ENCODE measurements around the gene MRPL33.

Gene MRPL33

DNA sequence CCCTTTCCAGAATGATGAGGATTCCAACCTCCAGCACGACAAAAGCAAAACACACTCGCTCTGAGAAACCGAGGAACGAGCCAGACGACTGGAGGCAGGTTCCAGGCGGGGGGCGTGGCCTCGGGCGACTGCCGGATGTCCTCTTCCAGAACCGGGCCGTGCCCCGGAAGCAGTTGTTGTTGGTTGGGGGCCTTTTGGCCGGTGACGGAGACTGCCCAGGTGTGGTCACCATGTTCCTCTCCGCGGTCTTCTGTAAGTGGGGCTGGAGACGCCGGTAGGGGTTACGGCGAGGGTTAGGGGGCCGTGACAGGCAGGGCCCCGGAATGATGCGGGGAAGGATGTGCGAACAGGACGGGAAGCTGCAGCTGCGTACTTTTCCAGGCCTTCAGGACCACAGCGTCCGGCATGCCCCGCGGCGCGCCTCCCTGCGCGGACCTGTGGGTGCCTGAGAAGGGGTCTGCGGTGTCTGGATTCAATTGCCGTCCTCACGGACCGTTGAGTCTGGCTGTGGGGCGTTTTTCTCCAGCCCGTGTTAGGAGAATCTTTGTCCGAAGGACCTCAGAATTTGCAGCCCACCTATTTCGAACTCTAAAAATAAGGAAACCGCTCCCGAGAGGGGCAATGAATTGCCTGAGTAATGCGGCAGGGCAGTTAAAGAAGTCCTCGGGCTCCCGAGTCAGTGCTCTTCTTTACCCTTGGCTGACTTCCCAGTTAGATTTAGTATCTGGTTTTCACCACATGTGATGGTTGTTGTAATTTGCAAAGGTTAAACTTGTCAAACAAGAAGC lies at the start of gene MRPL33:
Gene MRPL33, plus strand, starts transcription at position 172 of the 788 bp plus-strand sequence. Its CDS starts 59 bp downstream, at position 231.
- DNase-seq (ENCODE audit: low read depth) = peak; percentile 92

- no peak for DNase-seq (ENCODE audit: low read depth)
Measured at GRCh38 chr2:27721884-27722485, 49.5 kb upstream of the MRPL33 start.

GRCh38 chr2:27723372-27724144 lies 48.0 kb upstream of the MRPL33 start:
- peak; percentile 82 for DNase-seq (ENCODE audit: low read depth)

DNA sequence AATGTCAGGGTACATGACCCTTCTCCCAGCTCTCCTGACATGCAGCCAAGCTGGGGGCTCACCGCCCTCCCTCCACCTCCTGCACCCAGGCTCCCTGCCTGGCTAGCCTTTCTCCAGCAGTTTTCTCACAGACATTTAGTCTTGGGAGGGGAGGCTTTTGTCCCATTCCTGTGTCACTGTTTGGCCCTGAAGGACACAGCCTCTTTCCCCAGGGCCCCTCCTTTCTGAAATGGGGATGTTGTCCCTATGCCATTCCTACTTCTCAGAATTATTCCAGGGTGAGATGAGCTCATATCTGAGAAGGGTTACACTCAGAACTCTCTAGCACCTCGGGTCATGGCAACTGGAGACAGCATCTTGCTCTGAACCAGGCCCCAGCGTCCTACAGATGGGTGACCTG lies 47.3 kb upstream of the MRPL33 start:
- DNase-seq (ENCODE audit: low read depth) = no peak

DNA sequence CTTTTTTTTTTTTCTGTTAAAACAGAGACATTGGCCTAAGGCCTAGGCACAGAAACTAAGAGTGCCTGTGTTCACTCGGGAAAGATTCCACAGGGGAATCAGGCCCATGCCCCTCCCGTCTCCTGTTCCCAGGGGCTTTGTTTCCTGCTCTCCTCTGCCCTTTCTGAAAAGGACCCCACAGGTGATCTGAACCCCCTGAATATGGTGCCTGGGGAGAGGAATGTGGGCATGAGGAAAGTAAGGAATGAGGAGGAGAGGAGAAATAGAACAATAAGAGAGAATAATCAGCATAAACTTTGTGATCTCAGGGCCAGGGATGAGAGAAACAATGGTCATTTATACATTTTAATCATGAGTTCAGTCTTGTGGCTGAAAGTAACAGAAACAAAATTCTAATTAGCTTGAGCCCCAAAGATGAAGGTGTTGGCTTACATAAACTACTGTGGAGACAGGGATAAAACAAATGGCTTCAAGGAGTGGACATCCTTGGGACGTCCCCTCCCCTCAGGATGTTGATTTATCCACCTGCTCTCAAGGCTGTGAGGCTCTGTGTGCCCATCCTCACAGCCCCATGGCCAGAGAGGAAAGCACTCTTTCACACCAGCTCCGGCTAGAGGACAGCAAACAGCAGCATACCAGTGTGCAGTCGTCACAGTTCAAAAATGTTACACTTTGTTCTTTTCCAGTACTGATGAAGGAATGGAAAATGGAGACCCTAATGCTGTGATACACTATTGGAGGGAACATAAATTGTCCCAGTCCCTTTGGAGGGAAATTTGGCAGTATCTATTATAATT lies 46.4 kb upstream of the MRPL33 start:
- peak; percentile 53 for DNase-seq (ENCODE audit: low read depth)

- DNase-seq (ENCODE audit: low read depth) = no peak
Measured at GRCh38 chr2:27727257-27727656, 44.3 kb upstream of the MRPL33 start.

DNA sequence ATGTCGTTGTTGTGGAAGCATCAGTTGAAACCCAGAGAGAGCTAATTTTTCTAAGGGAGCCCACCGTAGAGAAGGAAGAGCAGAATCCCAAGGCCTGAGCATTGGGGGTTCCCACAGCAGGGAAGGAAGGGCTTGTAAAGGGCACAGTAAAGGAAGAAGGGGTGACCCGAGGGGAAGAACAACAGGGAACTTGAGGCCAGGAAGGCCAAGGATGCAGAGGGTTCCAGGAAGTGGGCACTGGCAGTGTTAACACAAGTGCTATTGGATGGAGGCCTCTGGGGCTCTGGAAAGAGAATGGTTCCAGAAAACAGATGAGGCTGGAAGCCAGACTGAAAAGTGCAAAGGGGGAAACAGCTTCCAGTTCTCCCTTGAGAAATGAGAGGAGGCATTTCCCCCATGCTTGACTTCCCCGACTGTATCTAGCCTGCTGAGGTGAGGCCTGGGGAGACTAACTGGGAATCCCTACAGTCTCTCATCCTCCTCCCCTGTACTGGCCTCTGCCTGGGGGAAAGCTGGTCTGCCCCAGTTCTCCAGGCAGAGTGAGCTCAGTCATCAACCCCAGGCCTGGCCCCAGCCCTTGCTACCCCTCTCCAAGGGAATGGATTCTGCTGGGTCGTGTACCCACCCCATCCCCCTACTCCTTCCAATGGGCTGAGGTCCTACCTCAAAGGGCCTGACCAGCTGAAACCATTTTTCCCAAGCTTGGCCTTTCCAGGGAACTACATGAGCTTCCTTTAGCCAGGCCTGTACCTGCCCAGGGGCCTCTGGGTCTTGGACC lies 43.2 kb upstream of the MRPL33 start:
- DNase-seq (ENCODE audit: low read depth) = no peak

- DNase-seq (ENCODE audit: low read depth) = no peak
Measured at GRCh38 chr2:27729198-27729597, 42.3 kb upstream of the MRPL33 start.

GRCh38 chr2:27729614-27730013 lies 41.9 kb upstream of the MRPL33 start:
- DNase-seq (ENCODE audit: low read depth) = no peak

DNA sequence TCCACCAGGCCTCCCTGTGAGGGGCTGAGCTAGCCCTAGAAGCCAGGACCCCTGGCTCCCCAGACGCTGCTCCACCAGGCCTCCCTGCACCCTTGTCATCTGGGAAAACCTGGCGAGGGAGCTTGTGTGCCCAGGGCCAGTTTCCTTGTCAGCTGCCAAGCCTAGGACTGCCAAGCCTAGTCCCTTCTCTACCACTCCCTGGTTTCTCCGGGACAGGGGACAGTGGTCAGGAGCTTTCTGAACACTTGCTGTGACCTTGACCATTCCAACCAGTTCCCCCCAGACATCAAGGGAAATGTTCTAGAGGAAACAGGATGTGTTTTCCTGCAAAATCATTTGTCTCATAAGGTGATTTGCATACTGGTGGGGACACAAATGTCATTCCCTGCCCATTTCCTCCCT lies 41.3 kb upstream of the MRPL33 start:
- DNase-seq (ENCODE audit: low read depth) = no peak

GRCh38 chr2:27730980-27731691 lies 40.4 kb upstream of the MRPL33 start:
- no peak for DNase-seq (ENCODE audit: low read depth)

DNA sequence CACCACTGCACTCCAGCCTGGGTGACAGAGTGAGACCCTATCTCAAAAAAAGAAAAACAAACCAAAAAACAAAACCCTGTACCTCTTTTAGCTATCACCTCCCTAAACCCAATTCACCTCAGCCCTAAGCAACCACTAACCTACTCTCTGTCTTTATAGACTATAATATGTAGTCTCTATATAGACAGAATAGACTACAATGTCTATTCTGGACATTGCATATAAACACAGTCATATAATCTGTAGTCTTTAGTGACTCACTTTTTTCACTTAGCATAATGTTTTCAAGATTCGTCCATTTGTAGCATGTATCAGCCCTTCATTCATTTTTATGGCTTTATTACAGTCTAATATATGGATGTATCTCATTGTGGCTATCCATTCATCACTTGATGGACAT lies 37.2 kb upstream of the MRPL33 start:
- no peak for DNase-seq (ENCODE audit: low read depth)

DNA sequence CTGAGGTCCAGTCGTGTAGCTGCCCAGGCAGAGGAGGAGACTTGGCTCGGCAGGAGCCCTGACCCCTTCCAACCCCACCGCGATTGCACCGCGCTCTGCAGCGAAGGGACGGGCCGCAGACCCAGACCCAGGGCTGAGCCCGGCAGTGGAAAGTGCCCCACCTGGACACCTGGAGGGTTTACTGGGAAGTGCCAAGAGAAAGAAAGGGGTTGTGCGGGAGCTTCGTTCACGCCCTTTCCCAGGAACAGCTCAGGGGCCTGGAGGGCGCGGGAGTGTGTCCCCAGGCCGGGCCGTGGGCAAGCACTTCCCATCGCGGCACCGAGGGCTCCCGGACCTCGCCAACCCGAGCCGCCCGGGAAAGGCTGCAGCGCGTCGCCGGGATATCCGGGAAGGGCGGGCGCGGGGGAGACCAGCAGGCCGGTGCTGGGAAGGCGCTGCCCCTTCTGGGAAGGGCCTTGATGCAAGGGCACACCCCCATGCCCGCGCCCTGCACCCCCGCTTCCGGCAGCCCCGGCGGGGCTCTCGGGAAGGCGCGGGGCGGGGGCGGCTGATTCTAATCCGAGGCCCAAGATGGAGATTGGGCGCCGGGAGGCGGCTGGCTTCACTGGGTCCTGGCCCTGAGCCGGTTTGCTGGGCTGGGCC lies 36.1 kb upstream of the MRPL33 start:
- DNase-seq (ENCODE audit: low read depth) = peak; percentile 31

DNA sequence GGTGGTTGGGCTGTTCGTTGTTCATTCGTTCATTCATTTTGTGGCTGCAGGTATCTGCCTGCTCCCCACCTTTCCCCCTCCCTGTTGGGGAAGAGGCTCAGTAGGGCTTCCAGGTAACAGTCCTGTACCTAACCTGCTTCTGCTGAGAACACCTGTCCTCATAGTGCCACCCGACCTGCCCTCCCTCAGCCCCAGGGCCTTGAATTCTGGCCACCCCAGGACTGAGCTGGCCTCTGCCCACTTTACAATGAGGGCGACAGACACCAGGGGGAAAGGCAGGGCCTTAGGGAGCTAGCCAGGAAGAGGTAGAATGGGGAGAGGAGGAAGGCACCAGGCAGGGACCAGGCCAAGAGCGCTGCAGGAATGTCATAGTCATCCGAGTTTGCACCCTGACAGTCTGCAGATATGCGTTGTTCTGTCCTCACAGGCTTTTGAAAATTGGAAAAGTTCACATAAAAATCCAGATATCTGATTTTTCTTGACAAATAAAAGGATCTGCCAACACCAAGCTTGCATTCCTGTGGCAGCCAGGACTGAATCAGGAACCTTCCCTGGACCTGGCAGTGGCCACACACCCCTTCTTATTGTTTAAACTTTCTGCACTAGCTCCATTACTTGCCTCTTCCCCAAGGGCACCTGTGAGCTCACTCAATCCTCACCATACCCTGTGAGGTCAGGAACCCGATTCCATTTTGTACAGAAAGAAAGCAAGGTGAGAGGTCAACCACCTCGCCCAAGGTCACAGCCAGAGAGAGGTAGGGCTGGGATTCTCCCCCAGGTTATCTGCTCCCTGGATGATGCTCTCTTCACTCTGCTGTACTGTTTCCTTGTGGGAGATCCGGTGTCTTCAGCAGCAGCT lies 35.3 kb upstream of the MRPL33 start:
- no peak for DNase-seq (ENCODE audit: low read depth)

GRCh38 chr2:27736890-27737204 lies 34.7 kb upstream of the MRPL33 start:
- DNase-seq (ENCODE audit: low read depth) = no peak

GRCh38 chr2:27737676-27738348 lies 33.7 kb upstream of the MRPL33 start:
- DNase-seq (ENCODE audit: low read depth) = peak; percentile 82

DNA sequence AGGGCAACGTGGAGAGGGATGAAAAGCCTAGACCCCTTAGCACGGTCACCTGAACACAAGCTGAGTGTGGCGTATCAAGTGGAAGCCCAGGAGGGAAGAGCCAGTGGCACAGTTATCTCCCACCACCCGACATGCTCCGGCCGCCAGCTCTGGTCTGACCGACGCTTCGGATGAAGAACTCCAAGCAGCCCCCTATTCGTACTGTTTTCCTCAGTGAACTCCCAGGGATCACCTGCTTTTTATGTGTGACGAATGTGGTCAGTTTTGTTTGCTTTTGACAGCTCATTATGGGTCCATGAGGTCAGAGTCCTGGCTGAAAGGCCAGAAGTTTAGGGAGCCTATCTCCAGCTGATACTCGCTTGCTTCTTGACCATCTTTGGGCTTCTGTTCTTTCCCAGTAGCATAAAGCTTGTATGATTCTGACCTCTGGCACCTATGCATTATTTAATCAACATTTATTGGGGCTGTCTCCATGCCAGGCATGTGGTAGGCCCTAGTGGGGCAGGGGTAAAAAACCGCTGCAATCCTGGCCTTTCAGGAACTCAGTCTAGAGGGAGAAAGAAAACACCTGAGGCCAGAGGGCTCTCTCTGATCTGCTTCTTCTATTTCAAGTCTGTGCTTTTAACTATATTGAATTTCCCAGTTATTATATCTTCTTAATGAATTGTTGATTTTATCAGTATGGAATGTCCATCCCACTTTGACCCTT lies 33.0 kb upstream of the MRPL33 start:
- no peak for DNase-seq (ENCODE audit: low read depth)

DNA sequence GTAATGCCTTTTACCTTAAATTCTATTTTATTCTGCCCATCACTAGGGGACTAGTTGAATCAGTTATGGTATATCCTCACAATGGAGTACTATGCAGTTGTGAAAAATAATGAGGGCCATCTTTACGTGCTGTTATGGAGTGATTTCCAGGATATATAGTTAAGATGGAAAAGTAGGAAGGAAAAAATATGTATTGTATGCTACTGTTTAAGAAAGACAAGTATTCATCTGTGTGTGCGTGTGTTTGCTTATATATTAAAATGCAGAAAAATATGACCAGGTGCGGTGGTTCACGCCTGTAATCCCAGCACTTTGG lies 32.5 kb upstream of the MRPL33 start:
- no peak for DNase-seq (ENCODE audit: low read depth)
